ENCODE measurements around the gene NEUROD1. TPM values are rescaled to one million over a fixed set of nuclear protein-coding genes. Genes with fewer than 3 reads are reported as not detected.
A peak's percentile ranks its signal among the peaks of the same experiment; 100 is the strongest.

NEUROD1 gene
- total and polyA plus RNA-seq, 2 experiments from 2014 or later, result 0.53 to 1.3 TPM

DNA sequence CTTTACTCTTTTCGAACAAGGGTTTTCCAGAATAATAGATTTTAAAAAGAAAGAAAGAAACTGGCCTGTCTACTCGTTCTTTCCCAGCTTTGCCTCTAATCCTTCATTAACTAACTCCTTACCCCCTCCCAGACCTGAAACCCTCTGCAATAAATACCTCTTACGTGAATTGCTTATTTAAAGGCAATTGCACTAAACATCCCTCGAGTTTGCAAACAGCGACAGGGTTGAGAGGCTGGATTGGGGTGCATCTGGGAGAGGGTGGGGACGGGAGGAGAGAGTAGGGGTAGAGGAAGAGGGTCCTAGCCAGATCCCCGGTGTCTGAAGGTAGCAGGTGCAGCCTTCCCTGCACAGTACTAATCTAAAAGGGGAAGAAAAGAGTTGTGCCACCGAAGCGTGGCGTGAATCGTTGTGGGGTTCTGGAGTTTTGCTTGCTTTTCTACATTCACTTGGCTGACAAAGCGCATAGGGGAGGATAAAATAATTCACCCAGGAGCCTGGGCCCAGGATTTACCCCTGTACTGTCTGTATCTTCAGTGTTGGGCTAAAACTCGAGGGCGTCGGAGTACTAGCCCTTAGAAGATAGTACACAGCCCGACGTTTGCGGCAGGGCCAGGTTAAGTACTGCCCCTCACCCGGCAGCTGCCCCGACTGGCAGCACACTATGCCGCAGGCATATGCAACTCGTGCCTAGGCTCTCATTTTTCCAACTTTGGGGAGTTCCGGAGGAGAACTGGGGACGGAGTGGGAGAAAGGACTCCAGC, 1.9 kb upstream of the NEUROD1 start:
- Histone ChIP-seq H4K20me1 (ENCODE audit: insufficient read depth, poor library complexity, severe bottlenecking) (no peaks in the 10 kb centered on the region), H3K27ac (no peak overlapping the region), H3K9me2 (replicated peaks; ENCODE audit: insufficient read depth) (no peaks in the 10 kb centered on the region), H3K79me2 (no peaks in the 10 kb centered on the region), H3K4me1 (ENCODE audit: insufficient read depth) (peaks cover 17% of the 10 kb centered on the region), H3K4me2 (peak overlapping the region; percentile 80), H3K27me3 (peaks cover 99% of the 10 kb centered on the region), H2AFZ (no peak overlapping the region), H3K9me3 (ENCODE audit: low read depth) (no peaks in the 10 kb centered on the region), H3K36me3 (replicated peaks; ENCODE audit: insufficient read depth, low read depth) (no peaks in the 10 kb centered on the region), H3K4me3 (no peak overlapping the region)
- no peak for DNase-seq (ENCODE audit: low spot score)
- WGBS (ENCODE audit: low lambda C conversion rate, missing lambda C conversion rate), result 20% methylated on average over 24 of the region's 24 CpGs
- TF ChIP-seq EZH2 (IDR thresholded peaks at IDR 0.05; ENCODE audit: borderline replicate concordance) (peak; percentile 16), CTCF (IDR thresholded peaks at IDR 0.05; ENCODE audit: poor library complexity) (no peak), EZH2phosphoT487 (IDR thresholded peaks at IDR 0.05; ENCODE audit: low read depth, severe bottlenecking, unreplicated experiment) (peak; percentile 22)

DNA sequence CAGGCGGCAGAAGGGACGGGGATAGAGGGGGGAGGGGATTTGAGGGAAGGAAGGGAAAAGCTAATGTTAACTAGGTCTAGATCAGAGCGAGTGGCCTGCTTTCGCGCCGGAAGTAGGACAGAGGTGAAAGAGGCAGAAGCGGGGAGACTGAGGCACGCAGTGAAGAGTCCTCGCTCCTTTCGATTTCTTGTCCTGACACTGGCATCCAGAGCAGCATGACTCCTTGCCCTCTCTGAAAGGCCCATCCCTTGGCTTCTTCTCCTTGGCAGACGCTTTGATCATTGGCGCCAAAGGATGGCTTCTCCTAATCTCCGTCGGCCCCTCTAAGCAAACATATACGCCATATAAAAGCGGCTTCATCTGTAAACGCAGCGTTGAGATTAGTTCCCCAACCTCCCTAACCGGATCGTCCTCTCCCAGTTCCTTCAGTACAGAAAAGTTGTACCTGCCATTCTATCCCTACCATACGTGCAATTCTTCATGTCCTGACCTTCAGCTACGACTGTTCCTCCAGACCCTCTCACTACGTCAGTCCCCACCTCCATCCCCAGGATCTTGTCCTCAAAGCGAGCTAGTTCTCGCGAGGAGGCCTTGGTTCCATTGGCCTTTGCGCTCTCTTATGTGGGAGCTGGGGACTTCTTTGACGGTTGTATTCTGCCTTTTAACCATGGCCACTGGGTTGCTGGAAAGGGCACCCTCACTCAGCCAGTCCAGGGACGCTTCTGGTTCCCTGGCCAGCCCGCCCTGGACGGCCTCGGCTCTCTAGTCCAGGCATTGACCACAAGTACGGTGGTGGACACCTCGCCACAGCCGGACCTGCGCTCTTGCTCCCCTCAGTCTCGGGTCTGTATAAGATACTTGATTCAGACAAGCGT, 857 bp upstream of the NEUROD1 start:
- 11% methylated on average over 38 of the region's 38 CpGs for WGBS (ENCODE audit: low lambda C conversion rate, missing lambda C conversion rate)
- DNase-seq (ENCODE audit: low spot score), result no peak
- peak; percentile 49 for TF ChIP-seq EZH2 (IDR thresholded peaks at IDR 0.05; ENCODE audit: borderline replicate concordance)
- no peak for TF ChIP-seq CTCF (IDR thresholded peaks at IDR 0.05; ENCODE audit: poor library complexity)
- no peak for TF ChIP-seq EZH2phosphoT487 (IDR thresholded peaks at IDR 0.05; ENCODE audit: low read depth, severe bottlenecking, unreplicated experiment)
- Histone ChIP-seq H3K27me3 (peaks cover 96% of the 10 kb centered on the region), H2AFZ (no peak overlapping the region), H3K79me2 (no peaks in the 10 kb centered on the region), H3K9me3 (ENCODE audit: low read depth) (no peaks in the 10 kb centered on the region), H3K4me3 (peak overlapping the region; percentile 10), H3K4me1 (ENCODE audit: insufficient read depth) (peaks cover 17% of the 10 kb centered on the region), H3K36me3 (replicated peaks; ENCODE audit: insufficient read depth, low read depth) (no peaks in the 10 kb centered on the region), H3K27ac (no peak overlapping the region), H3K4me2 (peak overlapping the region; percentile 74), H3K9me2 (replicated peaks; ENCODE audit: insufficient read depth) (no peaks in the 10 kb centered on the region), H4K20me1 (ENCODE audit: insufficient read depth, poor library complexity, severe bottlenecking) (no peaks in the 10 kb centered on the region)

- H4K20me1 ChIP-seq (ENCODE audit: insufficient read depth, poor library complexity, severe bottlenecking), result no peaks in the 10 kb centered on the region
- no peaks in the 10 kb centered on the region for H3K9me2 ChIP-seq (replicated peaks; ENCODE audit: insufficient read depth)
- H3K9me3 ChIP-seq (ENCODE audit: low read depth), result no peaks in the 10 kb centered on the region
- TF ChIP-seq CTCF (IDR thresholded peaks at IDR 0.05; ENCODE audit: poor library complexity), result no peak
- TF ChIP-seq EZH2phosphoT487 (IDR thresholded peaks at IDR 0.05; ENCODE audit: low read depth, severe bottlenecking, unreplicated experiment), result no peak
- TF ChIP-seq EZH2 (IDR thresholded peaks at IDR 0.05; ENCODE audit: borderline replicate concordance), result no peak
- H3K27ac ChIP-seq, result no peak overlapping the region
- no peak overlapping the region for H3K4me2 ChIP-seq
- peaks cover 96% of the 10 kb centered on the region for H3K27me3 ChIP-seq
- no peak overlapping the region for H2AFZ ChIP-seq
- H3K79me2 ChIP-seq, result no peaks in the 10 kb centered on the region
- DNase-seq (ENCODE audit: low spot score), result no peak
- H3K4me3 ChIP-seq, result no peak overlapping the region
- 7% methylated on average over 20 of the region's 20 CpGs for WGBS (ENCODE audit: low lambda C conversion rate, missing lambda C conversion rate)
- peaks cover 17% of the 10 kb centered on the region for H3K4me1 ChIP-seq (ENCODE audit: insufficient read depth)
- no peaks in the 10 kb centered on the region for H3K36me3 ChIP-seq (replicated peaks; ENCODE audit: insufficient read depth, low read depth)
These were observed 755 bp downstream of the NEUROD1 start for GRCh38 chr2:181679544-181679979.
